Right cardiac atrium (tissue), 5 donors: ENCODE results near the gene ACD. TPM values are rescaled to one million over a fixed set of nuclear protein-coding genes. Genes with fewer than 3 reads are reported as not detected.
A peak's percentile ranks its signal among the peaks of the same experiment; 100 is the strongest.

Experiments
- ATAC-seq, 2 donors: fragments of 200-7000 bp; cut with Tn5 transposase; one replicate each; pipeline versions ENCODE4 v1.8.0 to v1.9.1; 2020; ENCODE audit warnings: moderate library complexity in 2 of 2, mild to moderate bottlenecking in 1 of 2
- DNase-seq, 3 donors: peaks; one replicate each; pipeline ENCODE4 v3.0.0-alpha.2; 2020
- H3K27ac ChIP-seq: one replicate; pipeline ENCODE4 v1.5.1; 2013; ENCODE audit warnings: mild to moderate bottlenecking, low read length, control low read depth, moderate library complexity
- H3K27me3 ChIP-seq: one replicate; pipeline ENCODE4 v1.6.1; 2013; ENCODE audit not compliant: control insufficient read depth, insufficient read depth
- H3K4me1 ChIP-seq: one replicate; pipeline ENCODE4 v1.6.1; 2013; ENCODE audit warnings: low read length; ENCODE audit not compliant: control insufficient read depth, insufficient read depth
- H3K4me3 ChIP-seq: one replicate; pipeline ENCODE4 v1.5.1; 2013; ENCODE audit warnings: low read length, control low read depth
- H3K9me3 ChIP-seq: one replicate; pipeline ENCODE4 v1.6.1; 2013; ENCODE audit warnings: low read length; ENCODE audit not compliant: control insufficient read depth
- WGBS: extraction: QIAGEN DNeasy Blood & Tissue Kit; methylation state at CpG from one replicate; pipeline ENCODE4 v1.1.7; 2013; 5-methylcytosine and 5-hydroxymethylcytosine counted together
- intact Hi-C, 4 donors: fragments of 100-400 bp; cut with DNase I; formaldehyde crosslinking; loops; one replicate each; pipeline versions ENCODE4 v1.11.0 to v1.14.0; 2022 to 2023
- polyA plus RNA-seq: library from polyadenylated mRNA; stranded (reverse); fragments of 200-250 nt; gene quantifications from one replicate; pipeline ENCODE4 v1.2.3, GENCODE V29; 2013
- total RNA-seq, 4 donors: library from RNA; stranded (reverse); fragmentation: NEBNext Ultra II Directional; extraction: Animal tissue kit (Norgen Biotek cat#: 25700); gene quantifications; one replicate each; pipeline ENCODE4 v1.2.1, GENCODE V29; 2021
- donor health status: healthy with polysubstance abuse.
- donor health status: DM: no; HTN: yes; CAD: no.
- donor health status: DM: no; HTN: no; CAD: no.
- donor health status: DM: no; HTN: yes; CAD: no; lungs with severe emphysema.
- donor health status: DM: yes; HTN: yes; CAD: no.

ACD gene
- total and polyA plus RNA-seq, 5 donors = 7.9 to 10.9 (median 9.9) TPM

- DNase-seq = peak; percentile 88 to 95 (median 94)
- 22% methylated on average over 18 of the region's 18 CpGs for WGBS
- intact Hi-C loops = loop anchor here (2.0 to 10.0 kb wide), 4 partner anchors 103 to 147 kb away; partner anchors contain the start of genes CTCF (in 3 of the 4) and RIPOR1 (in 1 of the 4)
- Histone ChIP-seq H3K4me1 (peaks cover 5% of the 10 kb centered on the region), H3K27ac (peak overlapping the region; percentile 75), H3K27me3 (no peaks in the 10 kb centered on the region), H3K9me3 (no peaks in the 10 kb centered on the region), H3K4me3 (no peak overlapping the region)
- peak; percentile 83 to 86 for ATAC-seq
Observed at GRCh38 chr16:67667817-67668494, 7.9 kb upstream of the ACD start.

GRCh38 chr16:67667453-67667816, 7.4 kb upstream of the ACD start:
- H3K4me1 ChIP-seq = peaks cover 5% of the 10 kb centered on the region
- no peaks in the 10 kb centered on the region for H3K27me3 ChIP-seq
- H3K27ac ChIP-seq = peak overlapping the region; percentile 75
- DNase-seq (no peak), ATAC-seq (no peak)
- H3K9me3 ChIP-seq = no peaks in the 10 kb centered on the region
- 34% methylated on average over 10 of the region's 10 CpGs for WGBS
- H3K4me3 ChIP-seq = peak overlapping the region; percentile 77
- intact Hi-C loops = loop anchor here (2.0 to 10.0 kb wide), 4 partner anchors 103 to 147 kb away; partner anchors contain the start of genes CTCF (in 3 of the 4) and RIPOR1 (in 1 of the 4)

DNA sequence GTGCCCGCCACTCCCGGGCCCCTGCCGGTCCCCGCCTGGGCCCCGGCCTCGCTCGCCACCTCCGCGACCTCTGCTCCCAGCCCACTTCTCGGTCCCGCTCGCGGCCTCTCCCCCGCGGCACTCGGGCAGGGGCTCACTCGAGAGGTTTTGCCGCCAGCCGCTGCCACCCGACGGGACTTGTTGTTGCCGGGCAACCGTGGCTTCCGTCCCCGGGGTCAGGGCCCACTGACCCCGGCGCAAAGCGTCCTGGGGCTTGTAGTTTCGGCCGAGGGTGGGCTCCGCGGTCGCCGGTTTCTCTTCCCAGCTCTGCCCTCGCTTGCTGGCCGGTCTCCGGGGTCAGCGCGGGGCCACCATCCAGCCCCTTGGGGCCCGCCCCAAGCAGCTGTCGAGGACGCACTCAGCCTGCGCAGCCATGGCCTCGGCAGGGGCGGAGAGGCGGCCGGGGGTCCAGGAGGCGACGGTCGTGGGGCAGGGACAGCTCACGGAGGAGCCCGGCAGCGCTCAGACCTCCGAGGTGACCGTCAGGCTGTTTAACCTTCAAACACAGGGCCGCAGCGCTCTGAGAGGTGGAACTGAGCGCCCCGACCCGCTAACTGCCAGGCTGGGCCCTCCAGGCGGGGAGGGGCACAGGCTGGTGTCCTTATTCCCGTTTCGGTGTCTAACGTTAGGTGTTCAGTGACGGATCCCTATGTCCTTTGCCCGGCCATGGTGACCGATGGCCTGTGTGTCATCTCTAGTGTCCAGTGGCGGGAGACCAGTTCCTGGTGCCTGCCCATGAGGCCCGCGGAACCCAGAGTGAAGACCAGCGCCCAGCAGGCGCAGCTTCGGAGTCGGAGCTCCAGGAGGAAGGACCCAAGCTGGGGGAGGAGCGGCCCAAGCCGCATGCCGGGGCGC, 6.7 kb upstream of the ACD start, which contains the start of the genes C16orf86 and ENKD1:
TSS of gene C16orf86 (plus strand) at position 256 of the 894 bp plus-strand sequence. CDS start at position 413, 157 bp downstream.
TSS of gene ENKD1 (minus strand) at position 192 of the 894 bp plus-strand sequence. CDS start 308 bp downstream, outside the sequence.
- intact Hi-C loops = loop anchor here (2.0 to 10.0 kb wide), 4 partner anchors 102 to 146 kb away; partner anchors contain the start of genes CTCF (in 3 of the 4) and RIPOR1 (in 1 of the 4)
- peak; percentile 90 to 95 (median 95) for DNase-seq
- WGBS = 5% methylated on average over 78 of the region's 78 CpGs

DNA sequence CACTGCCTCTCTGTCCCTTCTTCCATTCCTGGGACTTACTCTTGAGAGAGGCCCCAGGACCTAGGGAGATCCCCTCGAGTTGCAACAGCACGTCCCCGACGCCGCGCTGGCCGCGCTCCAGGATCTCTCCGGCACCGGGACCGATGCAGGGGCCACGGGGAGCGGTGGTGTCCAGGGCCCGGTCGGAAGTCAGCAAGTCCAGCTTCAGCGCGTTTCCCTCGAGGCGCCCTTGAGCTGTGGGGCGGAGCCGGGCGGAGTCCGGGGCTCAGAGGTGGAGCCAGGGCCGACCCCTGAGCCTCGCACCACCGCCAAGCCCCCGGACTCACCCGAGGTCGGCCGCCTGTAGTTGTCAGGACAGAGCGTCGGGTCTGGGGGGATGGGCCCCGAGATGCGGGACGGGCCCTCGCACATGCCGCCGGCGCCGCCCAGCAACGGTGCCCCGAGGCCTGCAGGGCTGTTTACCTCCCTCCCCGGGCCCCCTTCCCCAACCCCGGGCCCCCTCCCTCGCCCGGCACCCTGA, 6.0 kb upstream of the ACD start:
- ATAC-seq = peak; percentile 8 to 9
- intact Hi-C loops = loop anchor here (2.0 to 10.0 kb wide), 4 partner anchors 101 to 145 kb away; partner anchors contain the start of genes CTCF (in 3 of the 4) and RIPOR1 (in 1 of the 4)
- H3K4me3 ChIP-seq = peak overlapping the region; percentile 77
- no peaks in the 10 kb centered on the region for H3K27me3 ChIP-seq
- H3K27ac ChIP-seq = no peak overlapping the region
- 2% methylated on average over 46 of the region's 46 CpGs for WGBS
- H3K4me1 ChIP-seq = peaks cover 5% of the 10 kb centered on the region
- no peaks in the 10 kb centered on the region for H3K9me3 ChIP-seq
- DNase-seq = peak; percentile 60 to 84 (median 80)

More for the DNA sequence above, 6.7 kb upstream of the ACD start, which contains the start of the genes C16orf86 and ENKD1:
- no peaks in the 10 kb centered on the region for H3K9me3 ChIP-seq
- H3K4me3 ChIP-seq = peak within 1 kb of the TSS; percentile 77
- ATAC-seq = peak; percentile 77 to 80
- H3K27me3 ChIP-seq = no peaks in the 10 kb centered on the region
- peaks cover 5% of the 10 kb centered on the region for H3K4me1 ChIP-seq
- peak within 1 kb of the TSS; percentile 75 for H3K27ac ChIP-seq

- no peak overlapping the region for H3K27ac ChIP-seq
- H3K4me1 ChIP-seq = peaks cover 5% of the 10 kb centered on the region
- peak overlapping the region; percentile 77 for H3K4me3 ChIP-seq
- intact Hi-C loops = loop anchor here (5.0 to 10.0 kb wide), 3 partner anchors 101 to 143 kb away; partner anchors contain the start of genes CTCF (in 3 of the 4) and RIPOR1 (in 1 of the 4)
- DNase-seq = no peak
- no peaks in the 10 kb centered on the region for H3K9me3 ChIP-seq
- 76% methylated on average over 5 of the region's 5 CpGs for WGBS
- ATAC-seq = no peak
- no peaks in the 10 kb centered on the region for H3K27me3 ChIP-seq
Observed at GRCh38 chr16:67665598-67665997, 5.5 kb upstream of the ACD start.

GRCh38 chr16:67664871-67665270, 4.8 kb upstream of the ACD start:
- Histone ChIP-seq H3K27me3 (no peaks in the 10 kb centered on the region), H3K9me3 (no peaks in the 10 kb centered on the region), H3K4me1 (peaks cover 5% of the 10 kb centered on the region), H3K4me3 (no peak overlapping the region), H3K27ac (no peak overlapping the region)
- no peak for ATAC-seq
- 97% methylated on average over 7 of the region's 7 CpGs for WGBS
- DNase-seq = peak in 1 of 3 donors; percentile 44
- intact Hi-C loops = loop anchor here (5.0 to 10.0 kb wide), 3 partner anchors 100 to 143 kb away; partner anchors contain the start of genes CTCF (in 3 of the 4) and RIPOR1 (in 1 of the 4)

GRCh38 chr16:67664258-67664657, 4.2 kb upstream of the ACD start:
- no peak overlapping the region for H3K27ac ChIP-seq
- intact Hi-C loops = loop anchor here (10.0 kb wide), 2 partner anchors 99 to 139 kb away; partner anchors contain the start of genes CTCF (in 3 of the 4) and RIPOR1 (in 1 of the 4)
- H3K27me3 ChIP-seq = no peaks in the 10 kb centered on the region
- no peak for ATAC-seq
- 81% methylated on average over 4 of the region's 4 CpGs for WGBS
- no peak overlapping the region for H3K4me3 ChIP-seq
- H3K4me1 ChIP-seq = peaks cover 5% of the 10 kb centered on the region
- no peaks in the 10 kb centered on the region for H3K9me3 ChIP-seq
- no peak for DNase-seq

DNA sequence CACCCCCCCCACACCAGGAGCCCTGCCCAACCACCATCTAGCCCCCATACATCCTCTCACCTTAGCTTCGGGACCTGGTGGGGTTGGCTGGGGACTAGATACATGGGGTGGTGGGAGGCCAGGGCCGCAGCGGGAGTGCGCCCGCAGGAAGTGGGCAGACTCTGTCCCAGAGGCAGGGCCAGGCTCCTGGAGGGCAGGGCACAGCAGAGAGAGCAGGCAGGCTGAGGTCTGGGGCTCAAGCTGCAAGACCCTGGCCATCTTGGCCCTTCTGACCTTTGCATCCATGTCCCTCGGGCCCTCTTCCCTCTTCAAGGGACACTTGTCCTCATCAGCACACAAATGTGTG, 3.8 kb upstream of the ACD start:
- intact Hi-C loops = loop anchor here (10.0 kb wide), 2 partner anchors 99 to 139 kb away; partner anchors contain the start of genes CTCF (in 3 of the 4) and RIPOR1 (in 1 of the 4)
- Histone ChIP-seq H3K27ac (no peak overlapping the region), H3K4me3 (no peak overlapping the region), H3K9me3 (no peaks in the 10 kb centered on the region), H3K27me3 (no peaks in the 10 kb centered on the region), H3K4me1 (peaks cover 5% of the 10 kb centered on the region)
- ATAC-seq (no peak), DNase-seq (peak in 1 of 3 donors; percentile 60)
- 93% methylated on average over 6 of the region's 6 CpGs for WGBS

GRCh38 chr16:67663151-67663876, 3.3 kb upstream of the ACD start:
- Histone ChIP-seq H3K4me1 (peaks cover 5% of the 10 kb centered on the region), H3K27ac (no peak overlapping the region), H3K9me3 (no peaks in the 10 kb centered on the region), H3K4me3 (no peak overlapping the region), H3K27me3 (no peaks in the 10 kb centered on the region)
- no peak for ATAC-seq
- intact Hi-C loops = loop anchor here (10.0 kb wide), 2 partner anchors 99 to 139 kb away; partner anchors contain the start of genes CTCF (in 3 of the 4) and RIPOR1 (in 1 of the 4)
- 84% methylated on average over 25 of the region's 25 CpGs for WGBS
- peak in 2 of 3 donors; percentile 62 to 71 for DNase-seq
